Mesendoderm (in vitro differentiated cells): ENCODE data around the gene TBCD.

ENCODE experiments used
- DNase-seq: peaks from one replicate; pipeline ENCODE4 v3.0.0; 2013
- H2AK5ac ChIP-seq: 2 replicates; pipeline ENCODE4 v1.6.1; 2013; ENCODE audit warnings: low read length, inconsistent platforms
- H2BK120ac ChIP-seq: 2 replicates; pipeline ENCODE4 v1.6.1; 2013; ENCODE audit warnings: low read depth, mild to moderate bottlenecking, low read length, moderate library complexity, mixed read lengths
- H2BK15ac ChIP-seq: replicated peaks from 2 replicates; pipeline ENCODE4 v1.6.1; 2013; ENCODE audit warnings: low read depth, mild to moderate bottlenecking, moderate library complexity
- H2BK5ac ChIP-seq: 2 replicates; pipeline ENCODE4 v1.6.1; 2013; ENCODE audit warnings: low read length, inconsistent platforms
- H3K18ac ChIP-seq: 2 replicates; pipeline ENCODE4 v1.6.1; 2013; ENCODE audit warnings: mild to moderate bottlenecking, low read length, mixed read lengths
- H3K23ac ChIP-seq: one replicate; pipeline ENCODE4 v1.6.1; 2013; ENCODE audit warnings: low read length
- H3K27ac ChIP-seq: 2 replicates; pipeline ENCODE4 v1.5.1; 2013; ENCODE audit warnings: low read depth, mild to moderate bottlenecking, inconsistent platforms, low read length, moderate library complexity
- H3K27me3 ChIP-seq: 2 replicates; pipeline ENCODE4 v1.6.1; 2013; ENCODE audit warnings: low read length, control low read depth, mild to moderate bottlenecking, inconsistent platforms; ENCODE audit not compliant: insufficient read depth, poor library complexity
- H3K36me3 ChIP-seq: 2 replicates; pipeline ENCODE4 v1.6.1; 2013; ENCODE audit warnings: low read length, inconsistent platforms; ENCODE audit not compliant: control insufficient read depth, insufficient read depth
- H3K4ac ChIP-seq: one replicate; pipeline ENCODE4 v1.6.1; 2013; ENCODE audit warnings: low read depth, mild to moderate bottlenecking, low read length, moderate library complexity
- H3K4me1 ChIP-seq: 2 replicates; pipeline ENCODE4 v1.6.1; 2013; ENCODE audit warnings: low read depth, low read length, inconsistent platforms; ENCODE audit not compliant: control insufficient read depth
- H3K4me2 ChIP-seq: 2 replicates; pipeline ENCODE4 v1.6.1; 2013; ENCODE audit warnings: low read length
- H3K4me3 ChIP-seq: 2 replicates; pipeline ENCODE4 v1.5.1; 2013; ENCODE audit warnings: mild to moderate bottlenecking, low read length
- H3K56ac ChIP-seq: one replicate; pipeline ENCODE4 v1.6.1; 2013; ENCODE audit warnings: low read length
- H3K79me1 ChIP-seq: 2 replicates; pipeline ENCODE4 v1.6.1; 2013; ENCODE audit warnings: low read length, inconsistent platforms
- H3K79me2 ChIP-seq: 2 replicates; pipeline ENCODE4 v1.6.1; 2013; ENCODE audit warnings: mild to moderate bottlenecking, low read length; ENCODE audit not compliant: control insufficient read depth, insufficient read depth
- H3K9ac ChIP-seq: 2 replicates; pipeline ENCODE4 v1.6.1; 2013; ENCODE audit warnings: low read length, inconsistent platforms
- H4K5ac ChIP-seq: one replicate; pipeline ENCODE4 v1.6.1; 2013; ENCODE audit warnings: low read length
- H4K8ac ChIP-seq: one replicate; pipeline ENCODE4 v1.6.1; 2013; ENCODE audit warnings: low read depth, mild to moderate bottlenecking, control low read depth, low read length, moderate library complexity
- WGBS: extraction: QIAGEN DNeasy Blood & Tissue Kit; methylation state at CpG from one replicate; pipeline ENCODE4 v1.1.7; 2013; ENCODE audit warnings: low lambda C conversion rate, missing lambda C conversion rate; ENCODE audit not compliant: insufficient coverage; ENCODE audit errors: extremely low coverage; 5-methylcytosine and 5-hydroxymethylcytosine counted together

The TBCD gene

DNA sequence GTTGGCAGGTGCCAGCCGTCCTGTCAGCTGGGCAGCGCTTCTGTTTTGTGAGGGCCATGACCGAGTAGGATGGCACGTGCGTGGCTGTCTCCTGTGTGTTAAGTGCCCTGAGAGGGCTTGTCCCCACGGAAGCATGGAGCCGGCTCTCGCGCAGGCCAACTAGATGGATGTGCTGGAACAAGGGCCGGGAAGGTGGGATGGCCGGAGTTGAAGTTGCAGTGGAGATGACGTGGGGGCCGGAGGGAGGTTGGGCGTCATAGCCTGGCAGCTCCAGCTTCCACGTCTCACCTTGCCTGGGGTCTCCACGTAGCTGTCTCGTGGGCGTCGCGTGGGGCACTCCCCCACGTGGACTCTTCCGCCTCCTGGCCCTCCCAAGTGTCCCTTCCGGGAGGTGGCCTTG is 27.7 kb downstream of the TBCD start:
- Histone ChIP-seq H3K79me2 (peaks cover 2% of the 10 kb centered on the region), H3K4me2 (no peak overlapping the region), H3K4ac (no peak overlapping the region), H3K18ac (no peak overlapping the region), H2BK15ac (no peak overlapping the region), H3K9ac (no peak overlapping the region), H3K56ac (no peak overlapping the region), H2BK120ac (no peak overlapping the region), H3K27ac (no peak overlapping the region), H3K79me1 (peaks cover 8% of the 10 kb centered on the region), H3K4me1 (no peaks in the 10 kb centered on the region), H2BK5ac (no peak overlapping the region), H3K4me3 (no peak overlapping the region), H4K5ac (no peak overlapping the region), H2AK5ac (no peak overlapping the region), H3K27me3 (no peaks in the 10 kb centered on the region), H4K8ac (no peak overlapping the region), H3K23ac (no peak overlapping the region), H3K36me3 (peaks cover 8% of the 10 kb centered on the region)
- DNase-seq = no peak
- no CpG with 5 or more reads among the region's 23 CpGs for WGBS

DNA sequence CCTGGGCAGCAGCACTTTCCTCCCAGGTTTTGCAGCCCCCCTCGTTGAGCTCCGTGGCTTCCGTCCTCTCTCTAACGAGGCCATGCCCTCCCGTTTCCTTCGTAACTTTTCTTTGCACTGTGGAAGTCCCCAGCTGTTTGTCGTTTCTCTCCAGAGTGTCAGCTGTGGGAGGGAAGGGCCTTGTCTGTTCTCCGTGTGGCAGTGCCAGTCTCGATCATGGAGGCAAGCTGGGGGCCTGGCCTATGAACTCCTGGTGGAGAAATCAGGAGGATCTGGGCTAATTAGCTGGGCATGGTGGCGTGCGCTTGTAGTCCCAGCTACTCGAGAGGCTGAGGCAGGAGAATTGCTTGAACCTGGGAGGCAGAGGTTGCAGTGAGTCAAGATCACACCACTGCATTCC is 28.3 kb downstream of the TBCD start:
- Histone ChIP-seq H3K23ac (no peak overlapping the region), H3K4me3 (no peak overlapping the region), H3K4me1 (no peaks in the 10 kb centered on the region), H3K79me2 (peaks cover 2% of the 10 kb centered on the region), H2BK120ac (no peak overlapping the region), H3K36me3 (peaks cover 8% of the 10 kb centered on the region), H2AK5ac (no peak overlapping the region), H3K27ac (no peak overlapping the region), H4K5ac (no peak overlapping the region), H4K8ac (no peak overlapping the region), H3K18ac (no peak overlapping the region), H2BK15ac (no peak overlapping the region), H3K56ac (no peak overlapping the region), H3K9ac (no peak overlapping the region), H2BK5ac (no peak overlapping the region), H3K79me1 (peaks cover 8% of the 10 kb centered on the region), H3K4ac (no peak overlapping the region), H3K27me3 (no peaks in the 10 kb centered on the region), H3K4me2 (no peak overlapping the region)
- no peak for DNase-seq
- no CpG with 5 or more reads among the region's 12 CpGs for WGBS

DNA sequence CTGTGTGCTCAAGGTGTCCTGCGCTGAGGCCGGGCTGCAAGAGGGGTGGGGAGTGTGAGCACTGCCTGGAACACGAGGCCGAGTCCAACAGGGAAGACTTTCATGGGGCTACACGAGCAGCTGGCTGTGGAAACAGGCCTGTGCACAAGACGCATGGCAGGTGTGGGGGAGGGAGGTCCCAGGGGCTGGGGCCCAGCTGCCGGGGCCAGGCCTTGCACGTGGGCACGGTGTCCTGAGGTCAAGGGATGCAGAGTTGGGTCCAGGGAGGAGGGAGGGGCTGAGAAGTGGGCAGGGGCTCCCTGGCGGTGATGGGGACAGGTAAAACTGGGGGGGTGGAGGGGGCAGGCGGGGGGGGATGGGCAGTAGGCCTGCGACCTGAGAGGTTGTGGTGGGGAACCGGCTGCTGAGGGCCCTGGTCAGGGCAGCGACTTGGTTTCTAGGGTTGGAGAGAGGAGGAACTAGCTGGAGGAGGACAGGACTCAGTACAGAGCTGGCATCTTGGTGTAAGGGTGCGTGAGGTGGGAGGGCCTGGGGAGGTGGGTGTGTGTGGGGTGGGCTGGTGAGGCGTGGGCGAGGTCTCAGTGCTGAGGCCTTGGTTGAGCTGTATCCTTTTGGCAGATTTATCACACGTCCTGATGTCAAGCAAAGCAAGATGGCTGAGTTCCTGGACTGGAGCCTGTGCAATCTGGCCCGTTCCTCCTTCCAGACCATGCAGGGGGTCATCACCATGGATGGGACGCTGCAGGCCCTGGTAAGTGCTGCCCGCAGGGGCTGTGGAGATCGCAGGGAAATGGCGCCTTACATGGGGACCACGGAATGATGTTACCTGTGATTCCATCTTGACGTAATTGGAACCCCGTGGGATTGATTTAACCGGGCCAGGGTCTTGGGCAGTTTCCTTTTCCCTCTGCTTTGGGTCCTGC is 29.4 kb downstream of the TBCD start:
- no peak overlapping the region for H3K23ac ChIP-seq
- no peaks in the 10 kb centered on the region for H3K27me3 ChIP-seq
- peaks cover 5% of the 10 kb centered on the region for H3K36me3 ChIP-seq
- H2AK5ac ChIP-seq = no peak overlapping the region
- no peak for DNase-seq
- no peak overlapping the region for H3K4ac ChIP-seq
- no peak overlapping the region for H3K18ac ChIP-seq
- H4K8ac ChIP-seq = no peak overlapping the region
- H3K56ac ChIP-seq = no peak overlapping the region
- no peaks in the 10 kb centered on the region for H3K79me2 ChIP-seq
- no peak overlapping the region for H2BK15ac ChIP-seq
- no peaks in the 10 kb centered on the region for H3K4me1 ChIP-seq
- no peak overlapping the region for H4K5ac ChIP-seq
- no peak overlapping the region for H3K4me3 ChIP-seq
- H3K27ac ChIP-seq = no peak overlapping the region
- no peak overlapping the region for H2BK120ac ChIP-seq
- H3K79me1 ChIP-seq = peaks cover 5% of the 10 kb centered on the region
- H2BK5ac ChIP-seq = no peak overlapping the region
- no peak overlapping the region for H3K4me2 ChIP-seq
- no CpG with 5 or more reads among the region's 27 CpGs for WGBS
- H3K9ac ChIP-seq = no peak overlapping the region

DNA sequence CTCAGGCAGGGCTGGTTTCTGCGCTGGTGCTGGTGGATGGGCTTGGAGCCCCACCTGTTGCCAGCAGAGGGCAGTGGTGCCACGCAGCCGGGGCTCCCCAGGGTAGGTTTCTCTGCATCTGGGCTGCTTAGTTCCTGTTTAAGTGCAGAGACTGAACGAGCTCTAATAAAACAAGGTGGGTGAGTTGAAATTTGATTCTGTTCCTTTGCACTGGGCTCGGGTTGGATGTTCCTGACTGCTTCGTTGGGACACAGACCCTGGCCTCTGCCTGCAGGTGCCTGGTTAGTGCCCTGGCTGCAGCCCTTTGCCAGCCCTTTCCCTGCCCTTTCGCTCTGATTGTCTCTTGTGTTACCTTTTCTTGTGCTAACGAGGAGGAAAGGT is 30.0 kb downstream of the TBCD start:
- H3K36me3 ChIP-seq = peaks cover 5% of the 10 kb centered on the region

DNA sequence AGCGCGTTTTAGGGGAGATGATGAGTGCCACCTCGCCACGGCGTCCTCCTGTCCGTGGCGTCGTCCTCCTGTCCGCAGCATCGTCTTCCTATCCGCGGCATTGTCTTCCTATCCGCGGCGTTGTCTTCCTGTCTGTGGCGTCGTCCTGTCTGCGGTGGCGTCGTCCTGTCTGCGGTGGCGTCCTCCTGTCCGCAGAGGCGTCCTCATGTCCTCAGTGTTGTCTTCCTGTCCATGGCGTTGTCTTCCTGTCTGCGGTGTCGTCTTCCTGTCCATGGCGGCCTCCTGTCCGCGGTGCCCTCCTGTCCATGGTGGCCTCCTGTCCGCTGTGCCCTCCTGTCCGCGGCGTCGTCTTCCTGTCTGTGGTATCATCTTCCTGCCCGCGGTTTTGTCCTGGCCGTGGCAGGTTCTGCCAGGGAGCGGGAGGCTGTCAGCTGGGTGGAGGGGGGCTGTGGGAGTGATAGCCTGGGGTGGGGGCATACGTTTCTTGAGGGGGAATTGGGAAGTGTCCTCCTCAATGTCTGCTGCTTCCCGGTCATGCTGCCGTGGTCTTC is 30.9 kb downstream of the TBCD start:
- Histone ChIP-seq H3K79me2 (no peaks in the 10 kb centered on the region), H3K4ac (no peak overlapping the region), H3K79me1 (peaks cover 2% of the 10 kb centered on the region), H3K4me1 (no peaks in the 10 kb centered on the region), H2AK5ac (no peak overlapping the region), H3K4me3 (no peak overlapping the region), H3K23ac (no peak overlapping the region), H3K36me3 (peaks cover 7% of the 10 kb centered on the region), H2BK120ac (no peak overlapping the region), H3K56ac (no peak overlapping the region), H2BK15ac (no peak overlapping the region), H2BK5ac (no peak overlapping the region), H4K8ac (no peak overlapping the region), H3K9ac (no peak overlapping the region), H4K5ac (no peak overlapping the region), H3K4me2 (no peak overlapping the region), H3K18ac (no peak overlapping the region), H3K27ac (no peak overlapping the region), H3K27me3 (no peaks in the 10 kb centered on the region)
- DNase-seq = no peak
- no CpG with 5 or more reads among the region's 42 CpGs for WGBS

More for the DNA sequence above, 30.0 kb downstream of the TBCD start:
- Histone ChIP-seq H3K4me2 (no peak overlapping the region), H3K4ac (no peak overlapping the region), H3K9ac (no peak overlapping the region), H2BK15ac (no peak overlapping the region), H3K27ac (no peak overlapping the region), H3K79me2 (no peaks in the 10 kb centered on the region), H2AK5ac (no peak overlapping the region), H4K5ac (no peak overlapping the region), H4K8ac (no peak overlapping the region), H3K18ac (no peak overlapping the region), H3K56ac (no peak overlapping the region), H2BK120ac (no peak overlapping the region), H3K23ac (no peak overlapping the region), H3K4me1 (no peaks in the 10 kb centered on the region), H3K27me3 (no peaks in the 10 kb centered on the region), H3K79me1 (peaks cover 2% of the 10 kb centered on the region), H2BK5ac (no peak overlapping the region), H3K4me3 (no peak overlapping the region)
- peak; percentile 68 for DNase-seq
- no CpG with 5 or more reads among the region's 8 CpGs for WGBS
